ENCODE results near the gene EGFL8. TPM values are rescaled to one million over a fixed set of nuclear protein-coding genes. Genes with fewer than 3 reads are reported as not detected.

Gene EGFL8
- total and polyA plus RNA-seq, 9 of the 15 experiments (the other 6 are each of a cell fraction or from before 2014, with no cell fraction given): 2.2 to 47.4 (median 14.2) TPM

GRCh38 chr6:32167761-32168262 is 3.4 kb downstream of the EGFL8 start (continued):
- TF ChIP-seq MTA3 (IDR thresholded peaks at IDR 0.05; ENCODE audit: borderline replicate concordance) (peak; percentile 97), CREB5 (CRISPR knock-in tag; IDR thresholded peaks at IDR 0.05) (no peak), ZNF592 (IDR thresholded peaks at IDR 0.05) (peak; percentile 96), E2F3 (CRISPR knock-in tag; IDR thresholded peaks at IDR 0.05) (no peak), KLF13 (tag; IDR thresholded peaks at IDR 0.05; ENCODE audit: borderline replicate concordance, low read depth) (no peak), RBM15 (IDR thresholded peaks at IDR 0.05; ENCODE audit: insufficient read depth, low read length) (no peak), TCF15 (CRISPR knock-in tag; IDR thresholded peaks at IDR 0.05) (no peak; the same call in 1 of the 2 replicates), SMAD2 (IDR thresholded peaks at IDR 0.05; ENCODE audit: low read depth, low read length) (no peak), CBX8 (IDR thresholded peaks at IDR 0.05; ENCODE audit: borderline replicate concordance, extremely low read depth, low read depth, low read length, poor library complexity, severe bottlenecking) (no peak), FOXP1 (CRISPR knock-in tag; IDR thresholded peaks at IDR 0.05) (no peak), BRD9 (IDR thresholded peaks at IDR 0.05; ENCODE audit: low read depth, partially characterized antibody) (no peak), PURB (CRISPR knock-in tag; IDR thresholded peaks at IDR 0.05; ENCODE audit: low read depth) (no peak), TOE1 (IDR thresholded peaks at IDR 0.05; ENCODE audit: borderline replicate concordance) (0 out of 2 replicates have a peak, but pooled peaks have one; percentile 15), TOE1 (CRISPR knock-in tag; IDR thresholded peaks at IDR 0.05; ENCODE audit: borderline replicate concordance, low read depth) (no peak), KLF16 (IDR thresholded peaks at IDR 0.05) (peak; percentile 90), ATF3 (IDR thresholded peaks at IDR 0.05) (no peak), ATF3 (CRISPR knock-in tag; conservative IDR thresholded peaks at IDR 0.05) (no peak), POLR2A (conservative IDR thresholded peaks at IDR 0.05) (no peak; the same call in 1 of the 2 replicates), ETV6 (IDR thresholded peaks at IDR 0.05; ENCODE audit: borderline replicate concordance in 1 of 2, low read depth in 2 of 2, low read length in 1 of 2) (0 out of 4 replicates have a peak, but pooled peaks of 1 of the 2 experiments have one; percentile 40), ETV6 (CRISPR knock-in tag; IDR thresholded peaks at IDR 0.05; ENCODE audit: borderline replicate concordance) (no peak), ZNF232 (CRISPR knock-in tag; IDR thresholded peaks at IDR 0.05) (no peak), DIDO1 (tag; IDR thresholded peaks at IDR 0.05; ENCODE audit: low read depth) (no peak), HNRNPLL (IDR thresholded peaks at IDR 0.05; ENCODE audit: low read depth, low read length, poor library complexity, severe bottlenecking) (no peak)

All from K562 (cell line).